K562 treated with DMSO at 1 percent for 24 hours (cell line): ENCODE data around the gene CD5L. TPM values are rescaled to one million over a fixed set of nuclear protein-coding genes. Genes with fewer than 3 reads are reported as not detected.

Experiments
- total RNA-seq: library from RNA; unstranded; fragments of 300-600 nt; gene quantifications from 2 replicates; pipeline ENCODE4 v1.2.3, GENCODE V29; 2022; ENCODE audit warnings: low read depth; ENCODE audit not compliant: insufficient read depth

CD5L gene
- total RNA-seq, result not detected in 2 replicates

DNA sequence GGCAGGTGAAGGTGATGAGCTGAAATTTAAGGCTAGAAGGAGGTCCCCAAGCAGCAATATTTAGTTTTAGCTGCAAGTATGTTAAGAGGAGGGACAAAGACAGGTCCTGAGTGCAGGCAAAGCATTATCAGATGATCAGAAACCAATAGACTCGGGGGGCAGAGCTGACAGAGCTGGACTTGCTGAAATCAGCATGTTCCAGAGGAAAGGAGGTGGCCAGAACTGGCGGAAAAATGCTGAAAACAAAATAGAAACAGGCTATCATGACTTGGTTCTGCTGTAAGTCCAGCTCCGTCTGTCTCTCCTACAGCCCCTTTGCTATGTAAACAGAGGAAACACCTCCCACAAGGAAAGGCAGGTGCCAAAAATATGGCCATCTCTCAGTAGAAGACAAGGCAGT lies at the start of gene CD5L:
TSS of gene CD5L (minus strand) at position 101 of the 400 bp plus-strand sequence. CDS start 107 bp downstream, outside the sequence.

DNA sequence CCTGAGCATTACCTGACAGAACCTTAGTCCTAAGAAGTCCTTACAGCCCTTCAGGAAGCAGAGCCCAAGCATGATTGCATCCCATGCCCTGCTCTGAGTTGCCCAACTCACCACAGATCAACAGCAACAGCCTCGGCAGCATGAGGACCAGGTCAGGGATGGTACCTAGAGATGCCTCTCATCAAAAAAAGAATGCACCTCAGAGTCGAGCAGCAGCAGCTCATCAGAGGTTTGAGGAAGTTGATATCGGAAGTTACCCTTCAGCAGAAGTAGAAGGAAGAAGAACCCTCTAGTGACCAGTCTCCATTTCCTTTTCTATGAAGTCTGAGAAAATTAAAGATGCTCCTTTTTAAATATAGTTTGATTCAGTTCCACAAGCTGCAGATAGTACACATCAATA lies 21.7 kb downstream of the CD5L start, which contains the start of gene FCRL1:
TSS of gene FCRL1 (minus strand) at position 225 of the 400 bp plus-strand sequence. CDS start at position 142, 83 bp downstream.

Other genes with a start within 250 kb of the CD5L start
- gene FCRL4, start 243.7 kb downstream of the CD5L start, total RNA-seq, result not detected in 2 replicates
- not detected in 2 replicates for gene FCRL3, start 141.0 kb downstream of the CD5L start, total RNA-seq
- not detected in 2 replicates for gene FCRL2, start 64.7 kb downstream of the CD5L start, total RNA-seq
- gene FCRL1, start 21.7 kb downstream of the CD5L start, total RNA-seq, result not detected in 2 replicates
- gene KIRREL1, start 151.8 kb upstream of the CD5L start, total RNA-seq, result 0.07 and 0.10 TPM in 2 replicates